IPS-15b (cell line): Measurements from ENCODE around the gene FBRS.

Experiments
- H3K27me3 ChIP-seq: one replicate; pipeline ENCODE4 v1.6.1; 2013; ENCODE audit warnings: low read length; ENCODE audit not compliant: control insufficient read depth, insufficient read depth
- H3K36me3 ChIP-seq: one replicate; pipeline ENCODE4 v1.6.1; 2013; ENCODE audit warnings: low read length; ENCODE audit not compliant: control insufficient read depth, insufficient read depth
- H3K4me1 ChIP-seq: one replicate; pipeline ENCODE4 v1.6.1; 2013; ENCODE audit warnings: mild to moderate bottlenecking, low read length; ENCODE audit not compliant: control insufficient read depth, insufficient read depth
- H3K4me3 ChIP-seq: one replicate; pipeline ENCODE4 v1.5.1; 2013; ENCODE audit warnings: low read depth, low read length
- H3K9ac ChIP-seq: one replicate; pipeline ENCODE4 v1.6.1; 2013; ENCODE audit warnings: low read depth, mild to moderate bottlenecking, low read length
- H3K9me3 ChIP-seq: one replicate; pipeline ENCODE4 v1.6.1; 2013; ENCODE audit warnings: mild to moderate bottlenecking, low read length; ENCODE audit not compliant: control insufficient read depth, insufficient read depth

Gene FBRS

GRCh38 chr16:30660424-30661261 is 2.4 kb downstream of the FBRS start:
- Histone ChIP-seq H3K4me3 (no peak overlapping the region), H3K4me1 (no peaks in the 10 kb centered on the region), H3K36me3 (peaks cover 5% of the 10 kb centered on the region), H3K27me3 (peaks cover 41% of the 10 kb centered on the region), H3K9ac (no peak overlapping the region), H3K9me3 (no peaks in the 10 kb centered on the region)

- peaks cover 43% of the 10 kb centered on the region for H3K27me3 ChIP-seq
- H3K4me1 ChIP-seq = no peaks in the 10 kb centered on the region
- peaks cover 5% of the 10 kb centered on the region for H3K36me3 ChIP-seq
- H3K9me3 ChIP-seq = no peaks in the 10 kb centered on the region
- H3K4me3 ChIP-seq = no peak overlapping the region
- no peak overlapping the region for H3K9ac ChIP-seq
Measured at GRCh38 chr16:30662449-30662848, 4.2 kb downstream of the FBRS start.

DNA sequence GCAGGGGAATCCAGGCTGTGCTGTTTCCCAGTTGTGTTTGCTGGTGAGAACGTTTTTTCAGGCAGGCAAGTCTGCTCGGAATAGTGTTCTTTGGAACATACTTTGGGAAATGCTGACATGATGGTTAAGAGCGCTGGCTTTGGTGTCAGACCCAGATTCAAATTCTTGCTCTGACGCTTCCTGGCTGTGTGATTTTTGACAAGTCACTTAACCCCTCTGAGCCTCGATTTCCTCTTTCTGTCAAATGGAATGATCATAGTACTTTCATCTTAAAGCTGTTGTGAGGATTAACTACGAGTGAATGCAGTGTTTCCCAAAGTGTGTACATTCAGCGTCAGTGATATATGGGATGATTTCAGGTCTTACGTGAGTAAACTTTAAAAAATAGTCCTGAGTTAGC is 4.8 kb downstream of the FBRS start:
- H3K4me3 ChIP-seq = no peak overlapping the region
- no peaks in the 10 kb centered on the region for H3K9me3 ChIP-seq
- H3K9ac ChIP-seq = no peak overlapping the region
- H3K27me3 ChIP-seq = peaks cover 46% of the 10 kb centered on the region
- no peaks in the 10 kb centered on the region for H3K4me1 ChIP-seq
- peaks cover 5% of the 10 kb centered on the region for H3K36me3 ChIP-seq

DNA sequence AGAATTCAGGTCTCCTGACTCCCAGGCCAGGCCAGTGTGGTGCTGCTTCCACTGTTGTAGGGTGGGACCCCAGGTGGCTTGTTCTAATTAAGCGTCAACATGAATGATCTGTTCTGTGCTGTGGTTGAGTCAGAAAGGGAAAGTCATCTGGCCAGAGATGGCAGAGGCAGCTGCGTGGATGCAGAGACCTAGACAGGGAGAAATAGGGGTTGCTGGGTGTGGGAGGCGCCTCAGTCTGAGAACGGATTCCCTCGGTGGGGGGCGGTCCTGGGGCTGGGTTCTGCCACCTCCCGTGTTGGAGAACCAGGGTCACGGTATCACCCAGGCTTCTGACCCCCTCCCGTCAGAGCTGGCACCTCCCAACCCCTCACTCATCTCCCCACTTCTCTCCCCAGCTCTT is 5.6 kb downstream of the FBRS start:
- H3K9me3 ChIP-seq = no peaks in the 10 kb centered on the region
- H3K27me3 ChIP-seq = peaks cover 49% of the 10 kb centered on the region
- H3K9ac ChIP-seq = no peak overlapping the region
- H3K36me3 ChIP-seq = peaks cover 5% of the 10 kb centered on the region
- H3K4me1 ChIP-seq = no peaks in the 10 kb centered on the region
- no peak overlapping the region for H3K4me3 ChIP-seq

DNA sequence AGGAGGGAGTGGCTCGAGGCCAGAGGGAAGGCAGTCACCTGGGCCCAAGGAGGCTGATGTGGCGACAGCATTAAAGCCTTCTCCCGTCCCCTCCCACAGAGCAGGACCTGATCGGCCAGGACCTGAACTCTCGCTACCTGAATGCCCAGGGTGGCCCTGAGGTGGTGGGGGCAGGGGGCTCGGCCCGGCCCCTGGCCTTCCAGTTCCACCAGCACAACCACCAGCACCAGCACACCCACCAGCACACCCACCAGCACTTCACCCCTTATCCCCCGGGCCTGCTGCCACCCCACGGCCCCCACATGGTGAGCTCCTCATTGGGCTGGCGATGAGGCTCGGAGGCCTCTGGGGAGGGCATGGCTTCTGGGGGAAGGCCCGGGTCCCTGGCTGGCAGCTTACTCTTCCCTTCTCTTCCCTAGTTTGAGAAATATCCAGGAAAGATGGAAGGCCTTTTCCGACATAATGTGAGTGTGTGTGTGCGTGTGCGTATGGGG is 6.4 kb downstream of the FBRS start:
- Histone ChIP-seq H3K27me3 (peaks cover 50% of the 10 kb centered on the region), H3K4me3 (no peak overlapping the region), H3K4me1 (no peaks in the 10 kb centered on the region), H3K36me3 (peaks cover 5% of the 10 kb centered on the region), H3K9me3 (no peaks in the 10 kb centered on the region), H3K9ac (no peak overlapping the region)

DNA sequence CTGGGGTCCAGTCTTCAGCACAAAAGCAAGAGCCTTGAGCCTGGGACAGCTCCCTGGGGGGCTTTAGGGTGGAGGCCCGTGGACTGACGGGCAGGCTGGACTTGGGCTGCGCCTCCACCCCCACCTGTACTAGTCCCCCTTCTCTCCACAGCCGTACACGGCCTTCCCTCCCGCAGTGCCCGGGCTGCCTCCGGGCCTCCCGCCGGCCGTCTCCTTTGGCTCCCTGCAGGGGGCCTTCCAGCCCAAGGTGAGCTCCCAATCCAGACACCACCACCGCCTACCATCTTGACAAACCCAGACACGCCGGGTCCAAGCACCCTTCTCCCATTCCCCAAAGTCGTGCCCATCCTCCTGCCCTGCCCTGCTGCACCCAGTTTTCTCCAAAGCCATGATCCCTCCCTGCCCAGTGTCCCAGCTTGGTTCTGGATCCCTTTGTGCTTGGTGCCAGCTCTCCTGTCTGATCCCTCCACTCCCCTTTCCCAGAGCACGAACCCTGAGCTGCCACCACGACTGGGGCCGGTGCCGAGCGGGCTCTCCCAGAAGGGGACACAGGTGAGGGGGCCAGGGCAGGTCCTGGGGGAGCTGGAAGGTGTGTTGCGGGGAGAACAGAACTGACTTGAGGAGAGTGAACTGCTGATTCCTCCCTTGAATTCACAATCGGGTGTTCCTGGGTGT is 7.1 kb downstream of the FBRS start:
- peaks cover 5% of the 10 kb centered on the region for H3K36me3 ChIP-seq
- no peaks in the 10 kb centered on the region for H3K4me1 ChIP-seq
- H3K4me3 ChIP-seq = no peak overlapping the region
- peaks cover 50% of the 10 kb centered on the region for H3K27me3 ChIP-seq
- H3K9ac ChIP-seq = no peak overlapping the region
- H3K9me3 ChIP-seq = no peaks in the 10 kb centered on the region

DNA sequence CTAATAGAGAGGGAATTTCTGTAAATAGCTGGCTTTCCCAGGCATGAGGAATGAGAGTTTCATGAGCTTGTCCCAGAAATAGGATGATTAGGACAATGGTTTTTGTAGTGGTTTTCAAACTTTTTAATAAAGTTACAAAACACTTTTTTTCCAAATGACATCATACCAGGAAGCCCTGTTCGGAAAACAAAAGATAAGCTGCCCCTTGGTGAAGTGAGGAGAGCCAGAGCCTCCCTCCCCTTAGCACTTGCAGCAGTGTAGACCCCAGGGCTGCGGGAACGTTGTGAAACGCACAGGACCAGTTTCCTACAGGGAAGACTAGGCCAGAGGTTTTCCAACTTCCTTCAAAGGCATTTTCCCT is 7.6 kb downstream of the FBRS start:
- no peak overlapping the region for H3K9ac ChIP-seq
- peaks cover 50% of the 10 kb centered on the region for H3K27me3 ChIP-seq
- no peaks in the 10 kb centered on the region for H3K9me3 ChIP-seq
- peaks cover 5% of the 10 kb centered on the region for H3K36me3 ChIP-seq
- H3K4me3 ChIP-seq = no peak overlapping the region
- no peaks in the 10 kb centered on the region for H3K4me1 ChIP-seq

GRCh38 chr16:30666681-30667080 is 8.4 kb downstream of the FBRS start:
- H3K4me1 ChIP-seq = no peaks in the 10 kb centered on the region
- H3K36me3 ChIP-seq = peaks cover 5% of the 10 kb centered on the region
- no peaks in the 10 kb centered on the region for H3K9me3 ChIP-seq
- H3K4me3 ChIP-seq = no peak overlapping the region
- H3K27me3 ChIP-seq = peaks cover 49% of the 10 kb centered on the region
- H3K9ac ChIP-seq = no peak overlapping the region

DNA sequence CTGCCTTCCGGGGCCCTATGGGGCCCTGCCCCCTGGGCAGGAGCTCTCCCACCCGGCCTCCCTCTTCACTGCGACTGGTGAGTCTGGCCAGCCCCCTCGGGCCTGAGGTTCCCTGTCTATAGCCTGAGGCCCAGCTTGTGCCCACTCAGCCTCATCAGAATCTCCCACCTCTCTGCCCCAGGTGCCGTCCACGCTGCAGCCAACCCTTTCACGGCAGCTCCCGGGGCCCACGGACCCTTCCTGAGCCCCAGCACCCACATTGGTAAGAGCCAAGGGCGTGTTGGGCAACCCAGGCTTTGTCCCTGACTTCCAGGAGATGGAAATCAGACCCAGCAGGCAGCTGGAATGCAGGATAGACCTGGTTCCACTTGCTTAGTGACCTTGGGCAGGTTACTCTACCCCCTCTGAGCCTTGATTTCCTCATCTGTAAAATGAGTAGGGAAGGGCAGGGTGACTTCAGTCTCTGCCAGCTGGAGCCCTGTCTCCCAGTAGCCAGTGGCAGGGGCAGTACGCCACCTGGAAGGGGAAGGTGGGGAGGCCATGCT is 9.2 kb downstream of the FBRS start:
- Histone ChIP-seq H3K9ac (no peak overlapping the region), H3K4me1 (no peaks in the 10 kb centered on the region), H3K4me3 (no peak overlapping the region), H3K27me3 (peaks cover 51% of the 10 kb centered on the region), H3K9me3 (no peaks in the 10 kb centered on the region), H3K36me3 (peaks cover 5% of the 10 kb centered on the region)

- H3K36me3 ChIP-seq = peaks cover 5% of the 10 kb centered on the region
Measured at GRCh38 chr16:30668393-30668792, 10.2 kb downstream of the FBRS start.

GRCh38 chr16:30669026-30669902 is 11.0 kb downstream of the FBRS start:
- Histone ChIP-seq H3K9me3 (no peaks in the 10 kb centered on the region), H3K4me1 (no peaks in the 10 kb centered on the region), H3K36me3 (peaks cover 5% of the 10 kb centered on the region), H3K9ac (no peak overlapping the region), H3K4me3 (no peak overlapping the region), H3K27me3 (peaks cover 66% of the 10 kb centered on the region)

More at GRCh38 chr16:30668393-30668792, 10.2 kb downstream of the FBRS start:
- no peak overlapping the region for H3K4me3 ChIP-seq
- H3K4me1 ChIP-seq = no peaks in the 10 kb centered on the region
- no peaks in the 10 kb centered on the region for H3K9me3 ChIP-seq
- H3K27me3 ChIP-seq = peaks cover 57% of the 10 kb centered on the region
- no peak overlapping the region for H3K9ac ChIP-seq
